ENCODE results near the gene CTCF.

CTCF gene

DNA sequence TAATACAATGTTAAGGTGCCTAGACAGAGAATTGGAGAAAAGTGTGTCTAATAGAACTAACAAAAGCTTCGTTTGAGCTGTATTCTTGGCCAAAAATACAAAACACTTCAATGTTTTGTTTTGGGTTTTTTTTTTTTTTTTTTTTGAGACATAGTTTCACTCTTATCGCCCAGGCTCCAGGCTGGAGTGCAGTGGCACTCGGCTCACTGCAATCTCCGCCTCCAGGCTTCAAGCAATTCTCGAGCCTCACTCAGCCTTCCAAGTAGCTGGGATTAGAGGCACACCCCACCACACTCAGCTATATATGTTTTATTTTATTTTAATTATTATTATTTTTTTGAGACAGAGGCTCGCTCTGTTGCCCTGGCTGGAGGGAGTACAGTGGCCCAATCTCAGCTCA lies 44.3 kb downstream of the CTCF start:
- no peak for DNase-seq

DNA sequence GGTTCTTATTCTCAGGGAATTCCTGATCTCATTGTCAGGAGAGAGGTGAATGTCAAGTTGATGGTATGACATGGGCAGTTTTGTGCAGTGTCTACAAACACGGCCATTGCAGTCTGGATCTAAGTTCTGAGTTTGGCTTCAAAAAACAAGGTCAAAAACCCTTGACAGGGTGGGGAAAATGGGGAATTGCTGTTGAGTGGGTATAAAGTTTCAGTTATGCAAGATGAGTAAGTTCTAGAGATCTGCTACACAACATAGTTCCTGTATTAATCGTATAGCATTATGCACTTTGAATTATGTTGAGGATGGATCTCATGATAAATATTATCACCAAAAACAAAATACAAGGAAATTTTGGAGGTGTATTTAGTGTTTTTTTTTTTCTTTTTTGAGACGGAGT lies 46.0 kb downstream of the CTCF start:
- no peak for DNase-seq

DNA sequence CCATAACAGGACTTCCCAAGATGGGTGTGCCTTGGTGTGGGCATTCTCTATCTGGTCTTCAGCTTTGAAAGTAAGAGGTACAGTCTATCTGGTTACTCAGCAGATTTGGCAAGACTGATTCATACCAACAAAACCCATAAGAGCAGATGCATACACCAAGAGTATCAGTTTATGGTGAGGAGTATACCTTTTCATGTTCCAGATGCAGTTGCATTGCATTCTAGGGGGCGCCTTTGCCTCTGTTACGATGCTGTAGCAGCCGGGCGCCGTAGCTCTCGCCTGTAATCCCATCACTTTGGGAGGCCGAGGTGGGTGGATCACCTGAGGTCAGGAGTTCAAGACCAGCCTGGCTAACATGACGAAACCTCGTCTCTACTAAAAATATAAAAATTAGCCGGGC lies 51.5 kb downstream of the CTCF start:
- DNase-seq, result no peak

DNA sequence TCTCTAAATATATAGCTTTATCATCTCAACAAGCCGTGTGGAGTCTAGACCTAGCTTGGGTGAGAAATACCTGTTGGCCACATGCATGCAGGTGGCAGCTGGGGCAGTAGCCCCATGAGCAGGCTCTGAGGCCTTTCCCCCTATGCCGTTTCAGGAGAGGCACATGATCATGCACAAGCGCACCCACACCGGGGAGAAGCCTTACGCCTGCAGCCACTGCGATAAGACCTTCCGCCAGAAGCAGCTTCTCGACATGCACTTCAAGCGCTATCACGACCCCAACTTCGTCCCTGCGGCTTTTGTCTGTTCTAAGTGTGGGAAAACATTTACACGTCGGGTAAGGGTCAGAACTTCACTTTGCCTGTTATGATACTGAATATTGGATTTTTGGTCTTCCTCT lies 65.9 kb downstream of the CTCF start:
- DNase-seq, result no peak

DNA sequence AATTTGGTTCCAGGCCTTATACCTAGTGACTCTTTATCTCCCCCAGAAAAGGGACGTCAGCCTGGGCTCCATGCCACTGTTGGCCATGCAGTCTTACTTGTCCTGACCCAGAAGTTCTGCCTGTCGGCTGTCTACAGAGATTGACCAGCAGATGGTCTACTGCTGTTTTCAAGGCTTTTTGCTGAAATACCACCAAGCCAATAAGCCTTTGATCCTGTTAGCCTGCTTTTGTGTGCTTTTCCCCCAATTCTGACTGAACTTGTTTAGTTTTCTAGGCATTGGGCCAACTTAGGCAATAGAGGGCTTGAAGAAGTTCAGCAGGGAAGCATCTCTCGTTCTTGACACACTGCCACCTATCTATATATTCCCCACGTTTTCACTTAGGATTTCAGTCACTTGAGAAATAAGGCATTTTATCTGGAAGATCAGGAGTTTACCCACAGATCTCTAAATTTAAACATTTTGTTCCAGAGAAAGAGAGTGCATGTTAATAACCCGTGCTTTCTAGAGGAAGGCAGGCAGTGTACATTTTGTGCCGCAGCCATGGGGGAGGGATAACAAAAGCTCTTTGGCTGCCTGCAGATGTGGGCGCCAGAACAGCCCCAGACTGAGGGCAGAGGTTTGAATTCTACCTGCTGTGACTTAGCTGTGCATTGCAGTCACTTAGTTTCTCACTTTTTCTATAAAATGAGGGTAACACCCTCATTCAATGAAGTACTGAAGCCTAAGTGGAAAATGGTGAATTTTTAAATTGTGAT lies 70.3 kb downstream of the CTCF start:
- DNase-seq, result no peak

DNA sequence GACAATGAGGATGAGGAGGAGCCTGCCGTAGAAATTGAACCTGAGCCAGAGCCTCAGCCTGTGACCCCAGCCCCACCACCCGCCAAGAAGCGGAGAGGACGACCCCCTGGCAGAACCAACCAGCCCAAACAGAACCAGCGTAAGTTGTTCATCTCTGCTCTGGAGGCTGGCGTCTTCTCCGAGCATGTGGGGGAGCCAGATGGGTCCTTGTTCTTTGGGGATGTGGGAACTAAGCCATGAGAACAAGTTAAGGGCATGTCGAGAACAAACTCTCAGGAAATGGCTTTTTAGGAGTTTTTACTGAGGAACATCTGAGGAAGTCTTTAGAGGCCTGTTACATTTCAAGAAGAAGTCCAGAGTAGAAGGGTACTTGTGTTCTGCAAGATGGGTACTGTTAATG lies 74.4 kb downstream of the CTCF start:
- DNase-seq, result no peak

DNA sequence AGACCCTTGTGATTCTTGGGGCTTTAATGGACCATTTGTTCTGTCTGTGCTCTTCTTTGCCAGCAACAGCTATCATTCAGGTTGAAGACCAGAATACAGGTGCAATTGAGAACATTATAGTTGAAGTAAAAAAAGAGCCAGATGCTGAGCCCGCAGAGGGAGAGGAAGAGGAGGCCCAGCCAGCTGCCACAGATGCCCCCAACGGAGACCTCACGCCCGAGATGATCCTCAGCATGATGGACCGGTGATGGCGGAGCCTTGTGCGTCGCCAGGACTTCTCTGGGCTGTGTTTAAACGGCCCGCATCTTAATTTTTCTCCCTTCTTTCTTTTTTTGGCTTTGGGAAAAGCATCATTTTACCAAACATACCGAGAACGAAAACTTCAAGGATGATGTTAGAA lies 75.3 kb downstream of the CTCF start:
- no peak for DNase-seq

DNA sequence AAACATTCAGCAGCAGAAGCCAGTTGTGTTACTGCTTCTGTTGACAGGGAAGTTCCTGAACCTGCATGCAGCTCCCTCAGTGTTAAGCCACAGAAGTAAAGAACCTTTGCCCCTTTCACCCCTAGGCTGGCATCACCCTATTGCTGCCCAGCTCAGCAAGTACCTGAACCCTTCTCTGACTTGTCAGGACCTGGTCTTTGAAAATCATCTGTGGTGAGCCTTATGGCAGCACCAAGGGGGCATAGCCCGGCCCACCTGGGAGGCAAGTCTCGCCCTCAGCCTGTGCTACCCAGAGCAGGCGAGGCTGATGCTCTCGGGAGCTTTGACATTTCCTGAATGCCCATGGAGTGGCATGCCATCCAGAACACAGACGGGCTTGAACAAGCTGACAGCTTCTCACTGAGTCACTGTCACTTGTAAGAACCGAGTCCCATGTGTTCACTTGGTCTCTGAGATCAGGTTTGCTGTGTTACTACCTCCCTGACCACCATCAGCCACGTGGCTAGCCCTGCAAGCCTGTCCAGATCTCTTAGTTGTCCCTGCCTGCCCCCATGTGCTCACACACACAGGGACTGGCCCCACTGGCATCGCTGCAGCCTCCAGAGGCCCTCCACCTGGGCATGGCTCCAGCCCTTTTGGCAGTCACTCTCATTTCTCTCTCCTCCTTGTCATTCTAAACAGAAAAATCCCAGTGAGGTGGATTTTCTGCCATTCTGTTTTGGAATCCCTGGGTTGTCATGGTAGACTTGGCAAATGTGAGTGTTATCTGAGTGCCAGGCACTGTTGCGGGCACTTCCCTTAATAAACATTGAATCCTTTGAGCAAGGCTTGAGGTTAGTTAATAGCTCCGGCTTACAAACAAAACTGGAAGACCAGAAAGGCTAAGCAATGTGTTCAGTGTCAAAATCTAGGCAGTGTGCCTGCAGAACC lies 79.7 kb downstream of the CTCF start:
- no peak for DNase-seq

DNA sequence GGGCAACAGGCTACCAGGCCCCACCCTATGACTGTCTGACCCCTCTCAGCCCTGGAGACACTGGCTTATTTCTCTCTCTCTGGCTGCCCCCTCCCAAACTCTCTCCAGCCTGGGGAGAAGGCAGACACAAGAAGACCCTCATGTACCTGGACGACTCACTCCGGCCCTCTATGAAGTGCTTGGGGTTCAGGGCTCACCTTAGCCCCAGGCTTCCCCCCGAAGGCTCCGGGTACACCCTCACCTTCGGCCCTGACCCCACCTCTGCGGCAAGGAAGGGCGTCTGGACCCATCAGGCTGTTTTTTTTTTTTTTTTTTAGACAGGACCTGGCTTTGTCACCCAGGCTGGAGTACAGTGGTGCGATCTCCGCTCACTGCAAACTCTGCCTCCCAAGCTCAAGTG lies 81.7 kb downstream of the CTCF start:
- no peak for DNase-seq

DNA sequence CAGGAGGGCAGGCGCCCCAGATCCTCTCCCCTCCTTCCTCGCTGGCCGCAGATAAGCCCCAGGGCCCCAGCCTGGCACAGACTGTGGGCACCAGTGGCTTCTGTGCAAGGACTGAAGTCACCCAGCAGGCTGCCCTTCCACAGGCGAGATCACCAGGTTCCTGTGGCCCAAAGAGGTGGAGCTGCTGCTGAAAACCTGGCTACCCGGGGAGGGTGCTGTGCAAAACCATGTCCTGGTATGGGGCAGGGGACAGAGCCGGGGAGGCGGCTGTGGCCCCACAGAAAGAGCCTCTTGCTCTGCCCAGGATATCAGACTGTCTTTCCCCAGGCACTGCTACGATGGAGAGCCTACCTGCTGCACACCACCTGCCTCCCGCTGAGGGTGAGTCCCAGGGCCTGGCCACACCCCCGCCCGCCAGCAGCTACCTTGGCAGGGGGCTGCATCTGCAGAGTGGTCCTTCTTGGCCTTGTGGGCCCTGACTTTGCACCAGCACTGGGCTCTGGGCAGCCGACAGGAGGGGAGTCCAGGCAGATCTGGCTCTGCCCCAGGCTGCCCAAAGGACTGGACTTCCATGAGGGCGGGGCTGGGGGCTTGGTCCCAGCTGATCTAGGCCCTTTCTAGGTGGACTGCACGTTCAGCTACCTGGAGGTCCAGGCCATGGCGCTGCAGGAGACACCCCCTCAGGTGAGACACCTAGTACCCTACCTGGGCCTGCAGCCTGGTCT lies 83.2 kb downstream of the CTCF start:
- DNase-seq, result no peak

DNA sequence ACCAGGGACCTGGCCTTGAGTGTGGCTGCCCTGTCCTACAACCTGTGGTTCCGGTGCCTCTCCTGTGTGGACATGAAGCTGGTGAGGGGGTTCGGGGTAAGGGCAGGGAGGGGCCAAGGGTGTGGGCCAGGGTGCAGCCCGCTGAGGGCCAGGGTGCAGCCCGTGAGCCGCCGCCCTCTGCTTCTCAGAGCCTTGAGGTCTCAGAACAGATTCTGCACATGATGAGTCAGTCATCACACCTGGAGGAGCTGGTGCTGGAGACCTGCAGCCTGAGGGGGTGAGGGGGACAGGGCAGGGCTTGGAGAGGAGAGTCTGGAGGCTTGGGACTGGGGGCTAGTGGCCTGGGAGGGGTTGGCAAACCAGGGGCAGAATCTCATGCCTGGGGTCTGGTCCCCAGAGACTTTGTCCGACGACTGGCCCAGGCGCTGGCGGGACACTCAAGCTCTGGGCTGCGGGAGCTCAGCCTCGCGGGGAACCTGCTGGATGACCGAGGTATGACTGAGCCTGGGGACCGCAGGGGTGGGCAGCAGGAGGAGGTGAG lies 84.9 kb downstream of the CTCF start:
- DNase-seq, result no peak

DNA sequence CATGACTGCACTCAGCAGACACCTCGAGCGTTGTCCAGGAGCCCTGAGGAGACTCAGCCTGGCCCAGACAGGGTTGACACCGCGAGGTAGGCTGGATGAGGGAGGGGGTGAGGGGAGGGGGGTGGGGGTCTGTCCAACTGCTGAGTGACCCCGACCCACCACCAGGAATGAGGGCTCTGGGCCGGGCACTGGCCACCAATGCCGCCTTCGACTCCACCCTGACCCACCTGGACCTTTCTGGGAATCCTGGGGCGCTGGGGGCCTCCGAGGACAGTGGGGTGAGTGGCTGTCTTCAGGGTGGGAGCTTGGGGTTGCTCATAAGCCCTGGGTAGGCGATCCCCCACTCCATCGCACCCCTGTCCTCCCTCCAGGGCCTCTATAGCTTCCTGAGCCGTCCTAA lies 85.4 kb downstream of the CTCF start:
- DNase-seq, result no peak

DNA sequence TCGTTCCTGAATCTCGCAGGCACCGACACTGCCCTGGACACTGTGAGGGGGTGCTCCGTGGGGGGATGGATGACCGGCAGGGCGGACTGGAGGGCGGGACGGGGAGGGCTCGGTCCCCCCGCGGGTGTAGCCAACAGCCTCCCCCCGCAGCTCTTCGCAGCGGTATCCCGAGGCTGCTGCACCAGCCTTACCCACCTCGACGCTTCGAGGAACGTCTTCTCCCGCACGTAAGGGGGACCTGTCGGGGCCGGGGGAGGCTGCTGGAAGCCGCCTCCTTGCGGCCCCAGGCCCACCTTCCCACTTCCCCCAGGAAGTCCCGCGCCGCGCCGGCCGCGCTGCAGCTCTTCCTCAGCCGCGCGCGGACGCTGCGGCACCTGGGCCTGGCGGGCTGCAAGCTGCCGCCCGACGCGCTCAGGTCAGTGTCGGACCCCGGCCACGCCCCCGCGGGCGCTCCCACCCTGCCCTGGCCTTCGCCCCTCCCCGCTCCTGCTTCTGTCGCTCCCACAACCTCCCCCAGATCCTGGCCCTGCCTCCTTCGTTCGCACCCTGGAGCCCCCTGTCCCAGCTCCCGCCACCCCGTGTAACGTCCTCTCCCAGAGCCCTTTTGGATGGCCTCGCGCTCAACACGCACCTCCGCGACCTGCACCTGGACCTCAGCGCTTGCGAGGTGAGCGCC lies 85.9 kb downstream of the CTCF start:
- DNase-seq, result no peak

DNA sequence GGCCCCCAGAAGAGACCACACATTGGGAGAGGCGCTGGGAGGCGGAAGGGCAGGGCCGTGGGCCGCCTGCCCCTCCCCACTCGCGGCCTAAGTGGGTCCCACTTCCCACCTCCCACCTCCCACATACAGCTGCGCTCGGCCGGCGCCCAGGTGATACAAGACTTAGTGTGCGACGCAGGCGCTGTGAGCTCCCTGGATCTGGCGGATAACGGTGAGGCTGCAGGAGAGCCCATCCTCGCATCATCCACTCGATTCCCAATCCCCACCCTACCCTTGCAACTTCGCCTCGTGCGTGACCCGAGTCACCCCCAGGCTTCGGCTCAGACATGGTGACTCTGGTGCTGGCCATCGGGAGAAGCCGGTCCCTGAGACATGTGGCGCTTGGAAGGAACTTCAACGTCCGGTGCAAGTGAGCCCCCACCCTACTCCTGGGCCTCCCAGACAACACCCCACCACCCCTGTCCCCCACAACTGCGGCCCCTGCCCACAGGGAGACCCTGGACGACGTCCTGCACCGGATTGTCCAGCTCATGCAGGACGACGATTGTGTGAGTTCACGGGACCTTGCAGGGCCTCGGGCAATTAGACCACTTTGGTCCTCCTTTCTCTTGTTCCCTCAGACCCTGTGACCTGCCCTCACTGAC lies 86.6 kb downstream of the CTCF start:
- DNase-seq, result no peak

DNA sequence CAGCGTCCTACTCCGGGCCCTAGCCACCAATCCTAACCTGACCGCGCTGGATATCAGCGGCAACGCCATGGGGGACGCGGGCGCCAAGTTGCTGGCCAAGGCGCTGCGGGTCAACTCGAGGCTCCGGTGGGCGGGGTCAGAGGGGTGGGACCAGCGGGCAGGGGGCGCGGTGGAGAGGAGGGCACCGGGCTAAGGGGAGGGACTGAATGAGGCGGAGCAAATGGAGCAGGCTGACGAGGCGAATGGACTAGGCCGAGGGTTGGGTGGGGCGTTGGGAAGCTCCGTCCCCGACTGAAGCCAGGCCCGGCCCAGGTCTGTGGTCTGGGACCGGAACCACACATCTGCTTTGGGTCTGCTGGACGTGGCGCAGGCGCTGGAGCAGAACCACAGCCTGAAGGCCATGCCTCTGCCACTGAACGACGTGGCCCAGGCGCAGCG lies 87.2 kb downstream of the CTCF start:
- no peak for DNase-seq

DNA sequence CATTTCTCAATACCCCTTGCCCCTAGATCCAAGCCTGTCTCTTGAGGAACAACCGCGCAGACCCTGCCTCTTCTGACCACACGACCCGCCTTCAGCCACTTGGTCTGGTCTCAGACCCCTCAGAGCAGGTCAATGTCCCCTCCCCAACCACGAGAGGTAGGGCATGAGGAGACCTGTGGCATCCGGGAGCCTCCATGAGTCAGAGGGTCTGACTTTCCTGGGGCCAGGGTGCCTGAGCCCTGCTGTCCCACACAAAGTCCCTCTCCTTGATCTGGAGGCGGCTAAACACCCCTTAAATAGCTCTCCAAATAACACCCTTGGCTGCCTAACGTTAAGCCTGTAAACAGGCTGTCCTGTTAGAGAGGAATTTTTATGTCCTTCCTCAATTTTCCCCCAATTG lies 87.7 kb downstream of the CTCF start:
- DNase-seq, result no peak

DNA sequence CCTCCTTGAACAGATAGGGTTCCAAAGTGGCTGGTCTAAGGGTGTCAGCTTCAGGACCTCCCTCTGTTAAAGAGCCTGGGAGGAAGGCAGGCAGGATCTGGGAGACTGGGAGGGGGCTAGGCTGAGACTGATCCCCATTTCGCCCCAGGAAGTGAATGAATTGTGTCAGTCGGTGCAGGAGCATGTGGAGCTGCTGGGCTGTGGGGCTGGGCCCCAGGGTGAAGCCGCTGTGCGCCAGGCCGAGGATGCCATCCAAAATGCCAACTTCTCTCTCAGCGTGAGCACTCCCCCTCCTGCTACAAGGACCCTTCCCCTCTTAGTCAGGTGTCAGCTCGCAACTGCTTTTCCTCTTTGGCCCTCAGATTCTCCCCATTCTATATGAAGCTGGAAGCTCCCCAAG lies 88.7 kb downstream of the CTCF start:
- no peak for DNase-seq

DNA sequence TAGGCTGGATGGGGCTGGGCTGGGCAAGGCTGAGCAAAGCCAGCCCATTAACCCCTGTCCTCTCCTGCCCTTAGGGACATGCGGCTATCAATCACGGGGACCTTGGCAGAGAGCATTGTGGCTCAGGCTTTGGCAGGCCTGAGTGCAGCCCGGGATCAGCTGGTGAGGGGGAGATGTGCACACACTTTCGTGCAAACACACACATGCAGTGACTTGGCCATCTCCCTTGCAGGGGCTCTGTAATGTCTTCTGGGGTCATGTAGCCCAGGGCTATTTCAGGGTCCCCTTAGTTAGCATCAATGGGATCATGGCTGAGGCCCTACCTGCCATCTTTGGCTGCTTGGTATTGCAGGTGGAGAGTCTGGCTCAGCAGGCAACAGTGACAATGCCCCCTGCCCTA lies 89.5 kb downstream of the CTCF start:
- no peak for DNase-seq

DNA sequence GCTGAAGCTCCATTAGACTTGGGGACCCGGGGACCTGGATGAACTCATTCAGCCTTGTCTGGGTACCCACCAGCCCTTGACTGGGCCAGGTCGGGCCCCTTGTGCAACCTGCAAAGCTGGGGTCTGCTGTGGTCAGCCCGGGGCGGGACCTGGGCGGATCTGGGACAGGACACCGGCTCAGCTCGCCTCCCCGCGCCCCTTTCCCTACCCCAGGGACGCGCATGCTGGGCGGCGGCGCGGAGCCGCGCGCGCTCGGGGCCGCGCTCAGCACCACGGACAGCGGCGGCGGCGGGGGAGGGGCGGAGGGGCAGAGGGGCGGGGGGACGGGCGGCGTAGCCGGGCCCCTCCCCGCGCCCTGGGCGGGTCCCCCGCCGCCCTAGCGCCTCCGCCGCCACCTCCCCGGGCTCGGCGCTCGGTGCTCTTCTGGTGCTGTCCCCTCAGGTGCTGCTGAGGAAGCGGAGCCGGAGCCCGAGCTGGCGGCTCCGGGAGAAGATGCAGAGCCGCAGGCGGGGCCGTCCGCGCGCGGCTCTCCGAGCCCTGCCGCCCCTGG lies 90.3 kb downstream of the CTCF start:
- no peak for DNase-seq

DNA sequence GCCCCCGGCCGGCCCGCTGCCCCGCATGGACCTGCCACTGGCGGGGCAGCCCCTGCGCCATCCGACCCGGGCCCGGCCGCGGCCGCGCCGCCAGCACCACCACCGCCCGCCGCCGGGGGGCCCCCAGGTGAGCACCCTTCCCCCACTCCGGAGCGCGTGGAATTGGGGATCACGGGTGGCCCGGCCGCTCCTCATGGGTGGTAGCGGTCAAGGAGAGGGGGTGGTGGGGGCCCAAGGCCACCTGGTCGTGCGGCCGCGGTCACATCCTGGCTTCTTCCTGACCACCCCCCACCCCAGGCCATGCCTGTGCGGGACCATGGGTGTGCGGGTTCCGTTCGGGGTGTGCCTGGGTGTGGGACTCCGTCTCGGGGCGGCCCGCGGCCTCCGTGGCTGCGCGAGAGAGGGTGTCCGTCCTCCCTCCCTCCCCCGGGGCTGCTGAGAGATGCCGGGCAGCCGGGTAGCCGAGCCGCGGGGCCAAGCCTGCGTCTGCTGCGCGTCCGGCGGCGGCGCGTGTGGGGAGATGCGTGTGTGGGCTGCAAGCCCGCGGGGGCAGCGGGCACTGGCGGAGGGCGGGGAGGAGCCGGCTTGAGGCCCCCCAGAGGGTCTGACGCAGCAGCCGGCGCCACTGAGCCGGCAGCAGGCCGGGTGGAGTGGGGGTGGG lies 90.9 kb downstream of the CTCF start:
- DNase-seq, result no peak

DNA sequence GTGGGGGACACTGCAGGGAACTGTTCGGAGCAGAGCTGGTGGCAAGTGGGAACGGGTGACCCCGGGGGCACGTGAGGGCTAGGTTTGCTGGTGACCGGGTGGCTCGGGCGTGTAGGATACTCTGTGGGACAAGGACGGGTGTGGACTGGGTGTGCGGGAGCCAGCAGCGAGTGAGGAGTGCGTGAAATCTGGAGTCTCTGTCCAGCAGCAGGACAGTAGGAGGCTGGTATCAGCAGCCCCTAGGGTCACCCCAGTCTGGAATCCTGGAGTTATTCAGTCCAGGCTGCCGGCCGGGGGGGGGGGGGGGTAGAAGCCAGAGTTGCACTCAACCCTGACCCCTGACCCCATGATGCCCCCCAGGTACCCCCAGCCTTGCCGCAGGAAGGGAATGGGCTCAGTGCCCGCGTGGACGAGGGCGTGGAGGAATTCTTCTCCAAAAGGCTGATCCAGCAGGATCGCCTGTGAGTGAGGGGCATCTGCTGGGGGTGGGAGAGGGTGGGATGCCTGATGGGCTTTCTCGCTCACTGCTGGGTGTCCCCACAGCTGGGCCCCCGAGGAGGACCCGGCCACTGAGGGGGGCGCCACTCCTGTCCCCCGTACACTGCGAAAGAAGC lies 91.6 kb downstream of the CTCF start:
- DNase-seq, result no peak

Data from SW 1271 (cell line).